ENCODE measurements around the gene RBM4B. TPM values are rescaled to one million over a fixed set of nuclear protein-coding genes. Genes with fewer than 3 reads are reported as not detected.

The RBM4B gene
- total and polyA plus RNA-seq, 2 donors from 2014 or later = 18.2 to 20.8 TPM

DNA sequence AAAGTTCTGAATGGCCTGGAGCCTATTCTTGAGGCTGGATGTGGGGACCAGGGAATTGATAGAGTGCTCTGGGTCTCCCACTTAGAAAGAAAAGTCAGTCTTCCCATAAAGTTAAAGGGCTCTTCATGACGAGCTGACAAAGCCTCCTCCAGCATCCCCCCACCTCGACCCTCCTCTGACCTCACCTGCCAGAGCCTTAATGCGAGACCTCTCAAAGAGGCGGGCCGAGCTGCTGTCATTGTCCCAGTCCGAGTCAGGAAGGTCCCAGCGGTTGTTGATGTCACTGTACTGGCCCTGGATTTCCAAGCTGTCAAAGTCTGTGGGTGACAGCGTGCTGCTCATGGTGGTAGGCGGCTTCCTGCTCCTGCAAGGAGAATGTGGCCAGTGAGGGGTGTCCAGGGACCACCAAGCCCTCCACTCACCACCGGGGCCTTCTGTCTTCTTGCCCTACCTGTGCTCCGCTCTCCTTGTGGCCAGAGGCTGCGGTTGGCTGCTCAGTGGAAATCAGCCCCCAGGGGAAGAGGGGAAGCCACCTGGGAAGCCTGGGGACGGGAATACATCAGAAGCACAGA lies 43.3 kb upstream of the RBM4B start:
- TF ChIP-seq, protein P1, sequence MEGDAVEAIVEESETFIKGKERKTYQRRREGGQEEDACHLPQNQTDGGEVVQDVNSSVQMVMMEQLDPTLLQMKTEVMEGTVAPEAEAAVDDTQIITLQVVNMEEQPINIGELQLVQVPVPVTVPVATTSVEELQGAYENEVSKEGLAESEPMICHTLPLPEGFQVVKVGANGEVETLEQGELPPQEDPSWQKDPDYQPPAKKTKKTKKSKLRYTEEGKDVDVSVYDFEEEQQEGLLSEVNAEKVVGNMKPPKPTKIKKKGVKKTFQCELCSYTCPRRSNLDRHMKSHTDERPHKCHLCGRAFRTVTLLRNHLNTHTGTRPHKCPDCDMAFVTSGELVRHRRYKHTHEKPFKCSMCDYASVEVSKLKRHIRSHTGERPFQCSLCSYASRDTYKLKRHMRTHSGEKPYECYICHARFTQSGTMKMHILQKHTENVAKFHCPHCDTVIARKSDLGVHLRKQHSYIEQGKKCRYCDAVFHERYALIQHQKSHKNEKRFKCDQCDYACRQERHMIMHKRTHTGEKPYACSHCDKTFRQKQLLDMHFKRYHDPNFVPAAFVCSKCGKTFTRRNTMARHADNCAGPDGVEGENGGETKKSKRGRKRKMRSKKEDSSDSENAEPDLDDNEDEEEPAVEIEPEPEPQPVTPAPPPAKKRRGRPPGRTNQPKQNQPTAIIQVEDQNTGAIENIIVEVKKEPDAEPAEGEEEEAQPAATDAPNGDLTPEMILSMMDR (IDR thresholded peaks at IDR 0.05; ENCODE audit: borderline replicate concordance, extremely low read depth, insufficient read depth) = no peak
- H3K36me3 ChIP-seq (ENCODE audit: control insufficient read depth in 2 of 3, insufficient read depth in 3 of 3, low read length in 3 of 3) = peaks cover 0 to 6% (median 2%) of the 10 kb centered on the region in 3 donors
- H3K27me3 ChIP-seq (ENCODE audit: control insufficient read depth, insufficient read depth, low read length) = no peaks in the 10 kb centered on the region
- peak overlapping the region in 1 of 3 donors; percentile 46 for H3K9ac ChIP-seq (ENCODE audit: low read length in 3 of 3)
- H3K9me3 ChIP-seq (ENCODE audit: control insufficient read depth in 2 of 3, insufficient read depth in 1 of 3, low read length in 3 of 3) = no peaks in the 10 kb centered on the region
- DNase-seq (peak in 3 of 5 donors; percentile 12 to 56 (median 23)), FAIRE-seq (no peak)
- intact Hi-C loops (cut with DNase I) = no loop called here
- peaks cover 0 to 34% (median 23%) of the 10 kb centered on the region in 3 donors for H3K4me1 ChIP-seq (ENCODE audit: control insufficient read depth in 2 of 3, insufficient read depth in 2 of 3, low read depth in 1 of 3, low read length in 3 of 3)
- peak overlapping the region; percentile 78 to 86 for H3K27ac ChIP-seq (ENCODE audit: low read depth in 2 of 2, low read length in 2 of 2)
- H3K4me3 ChIP-seq (ENCODE audit: low read length in 3 of 3) = peak overlapping the region in 1 of 3 donors; percentile 29

DNA sequence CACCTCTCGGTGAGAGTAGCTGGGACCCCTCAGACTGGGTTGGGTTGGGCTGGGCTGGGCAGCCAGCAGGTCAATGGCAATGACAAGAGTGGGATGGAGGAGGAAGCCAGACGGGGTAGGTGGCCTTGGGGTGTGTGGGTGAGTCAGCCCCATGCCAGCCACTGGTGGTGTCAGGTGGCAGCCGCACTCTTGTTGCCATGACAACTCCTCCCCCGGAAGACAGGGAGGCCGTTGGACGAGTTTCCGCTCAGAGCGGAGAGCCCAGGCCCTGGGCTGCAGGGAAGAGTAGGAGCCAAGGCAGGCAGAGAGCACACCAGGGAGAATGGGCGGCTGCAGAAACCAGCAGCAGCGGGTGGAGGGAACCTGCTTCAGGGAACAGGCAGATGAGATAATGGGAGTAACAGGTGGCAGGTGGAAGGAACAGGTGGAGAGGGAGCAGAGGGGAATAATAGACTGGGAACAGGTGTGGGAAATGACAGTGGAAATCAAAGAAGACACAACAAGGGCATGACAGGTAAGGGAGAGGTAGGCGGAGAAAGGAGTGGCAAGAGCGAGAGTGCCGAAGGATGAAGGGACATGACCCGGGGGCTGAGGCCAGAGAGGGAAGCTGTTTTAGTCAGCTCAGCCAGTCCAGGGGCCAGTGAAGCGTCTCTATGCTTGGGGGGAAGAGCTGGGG lies 42.7 kb upstream of the RBM4B start:
- Histone ChIP-seq H3K36me3 (ENCODE audit: control insufficient read depth in 2 of 3, insufficient read depth in 3 of 3, low read length in 3 of 3) (peaks cover 0 to 6% (median 2%) of the 10 kb centered on the region in 3 donors), H3K4me3 (ENCODE audit: low read length in 3 of 3) (peak overlapping the region in 2 of 3 donors; percentile 16 to 29), H3K9ac (ENCODE audit: low read length in 3 of 3) (peak overlapping the region in 2 of 3 donors; percentile 46 to 63), H3K4me1 (ENCODE audit: control insufficient read depth in 2 of 3, insufficient read depth in 2 of 3, low read depth in 1 of 3, low read length in 3 of 3) (peaks cover 0 to 31% (median 23%) of the 10 kb centered on the region in 3 donors), H3K27ac (ENCODE audit: low read depth in 2 of 2, low read length in 2 of 2) (peak overlapping the region; percentile 78 to 86), H3K9me3 (ENCODE audit: control insufficient read depth in 2 of 3, insufficient read depth in 1 of 3, low read length in 3 of 3) (no peaks in the 10 kb centered on the region), H3K27me3 (ENCODE audit: control insufficient read depth, insufficient read depth, low read length) (no peaks in the 10 kb centered on the region)
- FAIRE-seq = no peak
- intact Hi-C loops (cut with DNase I) = no loop called here
- TF ChIP-seq, protein P1 (IDR thresholded peaks at IDR 0.05; ENCODE audit: borderline replicate concordance, extremely low read depth, insufficient read depth) = no peak
- peak; percentile 92 to 94 (median 94) for DNase-seq

DNA sequence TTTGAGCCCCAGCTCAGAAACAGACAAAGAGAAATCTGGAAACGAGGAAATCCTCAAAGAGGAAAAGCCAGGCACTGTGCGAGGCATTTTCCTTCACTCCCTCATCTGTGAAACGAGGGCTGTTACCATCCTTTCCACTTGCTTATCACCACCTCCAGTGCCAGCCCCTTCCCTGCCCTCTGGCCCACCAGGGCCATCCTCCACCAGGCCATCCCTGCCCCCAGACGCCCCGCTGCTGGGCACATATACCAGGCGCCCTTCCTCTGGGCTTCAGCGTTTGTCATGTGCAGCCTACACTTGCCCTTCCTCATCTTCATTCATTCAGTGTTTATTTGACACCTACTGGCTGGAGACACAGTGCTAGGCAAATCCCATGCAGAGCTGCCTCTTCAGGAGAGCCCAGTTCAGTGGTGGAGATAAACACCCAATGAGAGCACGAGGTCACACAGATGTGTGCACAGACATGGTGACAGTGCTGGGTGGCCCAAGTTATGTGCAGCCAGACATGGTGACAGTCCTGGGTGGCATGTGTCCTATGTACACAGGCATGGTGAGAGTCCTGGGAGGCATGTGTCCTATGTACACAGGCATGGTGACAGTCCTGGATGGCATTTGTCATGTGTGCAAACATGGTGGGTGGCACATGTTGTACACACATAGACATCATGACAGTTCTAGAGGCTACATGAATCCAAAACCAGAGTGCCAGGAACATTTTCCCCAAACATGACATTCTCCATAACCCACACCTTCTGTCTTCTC lies 41.6 kb upstream of the RBM4B start:
- peak overlapping the region in 1 of 3 donors; percentile 49 for H3K4me3 ChIP-seq (ENCODE audit: low read length in 3 of 3)
- no peaks in the 10 kb centered on the region for H3K27me3 ChIP-seq (ENCODE audit: control insufficient read depth, insufficient read depth, low read length)
- DNase-seq (no peak), FAIRE-seq (no peak)
- peaks cover 0 to 26% (median 23%) of the 10 kb centered on the region in 3 donors for H3K4me1 ChIP-seq (ENCODE audit: control insufficient read depth in 2 of 3, insufficient read depth in 2 of 3, low read depth in 1 of 3, low read length in 3 of 3)
- peak overlapping the region; percentile 78 to 80 for H3K27ac ChIP-seq (ENCODE audit: low read depth in 2 of 2, low read length in 2 of 2)
- H3K9ac ChIP-seq (ENCODE audit: low read length in 3 of 3) = peak overlapping the region in 1 of 3 donors; percentile 59
- TF ChIP-seq, protein P1 (IDR thresholded peaks at IDR 0.05; ENCODE audit: borderline replicate concordance, extremely low read depth, insufficient read depth) = no peak
- intact Hi-C loops (cut with DNase I) = no loop called here
- peaks cover under 1 to 11% (median 2%) of the 10 kb centered on the region in 3 donors for H3K36me3 ChIP-seq (ENCODE audit: control insufficient read depth in 2 of 3, insufficient read depth in 3 of 3, low read length in 3 of 3)
- H3K9me3 ChIP-seq (ENCODE audit: control insufficient read depth in 2 of 3, insufficient read depth in 1 of 3, low read length in 3 of 3) = no peaks in the 10 kb centered on the region

Data from kidney (tissue), 14 donors.